ENCODE results near the gene NCK2.
A peak's percentile ranks its signal among the peaks of the same experiment; 100 is the strongest.

The NCK2 gene

GRCh38 chr2:105854972-105855371, 110.3 kb downstream of the NCK2 start:
- DNase-seq: no peak

- DNase-seq: no peak
Measured at GRCh38 chr2:105856581-105856980, 111.9 kb downstream of the NCK2 start.

- no peak for DNase-seq
Measured at GRCh38 chr2:105857076-105857740, 112.5 kb downstream of the NCK2 start.

- DNase-seq: no peak
Measured at GRCh38 chr2:105858868-105859693, 114.4 kb downstream of the NCK2 start.

GRCh38 chr2:105859694-105859951, 114.9 kb downstream of the NCK2 start:
- DNase-seq: no peak

GRCh38 chr2:105860567-105860966, 115.9 kb downstream of the NCK2 start:
- no peak for DNase-seq

- DNase-seq: no peak
Measured at GRCh38 chr2:105861200-105861599, 116.5 kb downstream of the NCK2 start.

- no peak for DNase-seq
Measured at GRCh38 chr2:105862843-105863242, 118.1 kb downstream of the NCK2 start.

GRCh38 chr2:105864262-105864661, 119.5 kb downstream of the NCK2 start:
- no peak for DNase-seq

- DNase-seq: no peak
Measured at GRCh38 chr2:105865222-105865913, 120.7 kb downstream of the NCK2 start.

GRCh38 chr2:105866216-105867185, 121.8 kb downstream of the NCK2 start:
- no peak for DNase-seq

GRCh38 chr2:105867587-105867986, 122.9 kb downstream of the NCK2 start:
- DNase-seq: no peak

- DNase-seq: no peak
Measured at GRCh38 chr2:105868060-105868459, 123.3 kb downstream of the NCK2 start.

- peak; percentile 7 for DNase-seq
Measured at GRCh38 chr2:105869341-105869740, 124.6 kb downstream of the NCK2 start.

- no peak for DNase-seq
Measured at GRCh38 chr2:105870062-105870461, 125.3 kb downstream of the NCK2 start.

- DNase-seq: no peak
Measured at GRCh38 chr2:105870858-105871257, 126.1 kb downstream of the NCK2 start.

- no peak for DNase-seq
Measured at GRCh38 chr2:105872142-105872728, 127.5 kb downstream of the NCK2 start.

GRCh38 chr2:105872830-105873229, 128.1 kb downstream of the NCK2 start:
- DNase-seq: no peak

GRCh38 chr2:105873281-105873680, 128.6 kb downstream of the NCK2 start:
- no peak for DNase-seq

GRCh38 chr2:105873721-105874120, 129.0 kb downstream of the NCK2 start:
- DNase-seq: no peak

- DNase-seq: no peak
Measured at GRCh38 chr2:105874466-105874865, 129.8 kb downstream of the NCK2 start.

- no peak for DNase-seq
Measured at GRCh38 chr2:105875241-105875640, 130.5 kb downstream of the NCK2 start.

GRCh38 chr2:105876191-105876590, 131.5 kb downstream of the NCK2 start:
- DNase-seq: no peak
